ENCODE results near the gene NXPE4.

GRCh38 chr11:114607753-114608459 lies 12.3 kb upstream of the NXPE4 start:
- TF ChIP-seq CTCF (IDR thresholded peaks at IDR 0.05) = no peak
- no peak for TF ChIP-seq EP300 (IDR thresholded peaks at IDR 0.05)

All from ovary (tissue), 3 donors.